ENCODE data around the gene ZBTB20. TPM values are rescaled to one million over a fixed set of nuclear protein-coding genes. Genes with fewer than 3 reads are reported as not detected.

The ZBTB20 gene
- total RNA-seq, 1 experiment from 2014 or later = 7.7 TPM

- no peak for DNase-seq
- no peak overlapping the region for H3K27ac ChIP-seq
- no peaks in the 10 kb centered on the region for H3K9me3 ChIP-seq (replicated peaks)
- H3K4me3 ChIP-seq = no peak overlapping the region
- H3K36me3 ChIP-seq = no peaks in the 10 kb centered on the region
- H3K4me1 ChIP-seq = peaks cover 3% of the 10 kb centered on the region; the same call in 1 of the 2 replicates
- no peaks in the 10 kb centered on the region for H3K27me3 ChIP-seq
These were observed 735.0 kb downstream of the ZBTB20 start for GRCh38 chr3:114411811-114412803.

DNA sequence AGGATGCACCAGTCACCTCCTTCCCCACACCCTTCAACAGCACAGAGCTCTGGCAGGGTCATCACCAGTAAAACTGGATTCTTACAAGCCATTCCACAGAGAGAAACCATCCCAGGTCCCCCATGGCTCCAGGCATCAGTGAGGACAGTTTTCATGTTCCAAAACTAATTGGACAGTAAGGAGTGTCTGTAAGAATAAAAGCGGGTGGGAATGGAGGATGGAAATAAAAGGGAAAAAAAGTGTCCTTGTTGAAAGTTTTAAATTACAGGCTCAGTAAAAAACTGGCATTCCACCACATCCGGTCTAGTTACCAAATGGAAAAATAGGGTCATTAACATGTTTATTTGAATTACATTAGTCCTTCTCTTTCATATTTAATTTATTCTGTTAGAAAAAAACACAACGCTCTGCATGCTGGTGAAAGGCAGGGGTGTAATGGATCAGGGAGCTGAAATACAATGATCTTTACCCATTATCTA lies 735.9 kb downstream of the ZBTB20 start:
- Histone ChIP-seq H3K4me1 (peaks cover 3% of the 10 kb centered on the region; the same call in 1 of the 2 replicates), H3K9me3 (replicated peaks) (no peaks in the 10 kb centered on the region), H3K27ac (no peak overlapping the region), H3K27me3 (no peaks in the 10 kb centered on the region), H3K36me3 (no peaks in the 10 kb centered on the region), H3K4me3 (no peak overlapping the region)
- no peak for DNase-seq

DNA sequence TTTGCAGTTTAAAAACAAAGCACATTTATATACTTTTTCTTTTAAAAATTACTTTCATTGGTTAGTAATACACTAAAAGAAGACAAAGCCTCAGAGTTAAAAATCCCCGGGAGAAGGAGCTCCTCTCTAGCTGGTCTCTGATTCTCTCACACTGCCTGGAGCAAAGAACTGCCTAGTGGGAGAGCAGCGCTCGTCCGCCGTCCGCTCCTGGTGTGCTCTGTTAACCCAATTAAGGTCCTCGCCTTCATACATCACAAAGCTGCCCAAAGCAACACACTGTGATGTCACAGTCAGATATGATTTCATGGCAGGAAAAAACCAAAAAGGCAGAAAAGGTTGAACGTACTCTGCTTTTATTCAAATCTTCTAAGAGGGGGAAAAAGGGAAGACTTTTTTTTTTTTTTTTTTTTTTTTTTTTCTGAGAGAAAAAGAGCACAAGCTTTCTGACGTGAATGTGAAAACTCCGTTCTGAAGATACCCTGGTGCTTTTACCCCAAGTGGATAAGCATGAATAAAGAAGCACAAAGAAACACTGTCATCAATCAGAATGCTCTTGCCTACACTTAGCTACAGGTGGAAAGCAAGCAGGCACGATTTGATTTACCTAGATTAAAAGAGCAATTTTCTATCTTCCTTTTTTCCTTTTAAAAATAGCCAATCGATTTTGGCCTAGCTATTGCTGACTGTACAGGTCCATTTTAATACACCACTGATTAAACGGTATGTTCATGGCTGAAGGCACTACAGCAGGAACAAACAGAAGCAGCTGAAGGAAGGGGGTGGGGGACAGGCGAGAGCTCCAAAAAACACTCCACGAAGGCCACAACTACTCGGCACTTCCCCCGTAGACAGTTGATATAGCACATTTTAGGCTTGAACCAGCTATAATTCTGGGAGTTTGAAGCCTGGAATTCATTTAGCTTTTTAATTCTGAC lies 738.1 kb downstream of the ZBTB20 start:
- Histone ChIP-seq H3K9me3 (replicated peaks) (no peaks in the 10 kb centered on the region), H3K4me3 (peak overlapping the region; percentile 25), H3K27me3 (no peaks in the 10 kb centered on the region), H3K4me1 (peaks cover 11% of the 10 kb centered on the region), H3K36me3 (no peaks in the 10 kb centered on the region), H3K27ac (peak overlapping the region; percentile 52)
- DNase-seq = peak; percentile 61 to 76

DNA sequence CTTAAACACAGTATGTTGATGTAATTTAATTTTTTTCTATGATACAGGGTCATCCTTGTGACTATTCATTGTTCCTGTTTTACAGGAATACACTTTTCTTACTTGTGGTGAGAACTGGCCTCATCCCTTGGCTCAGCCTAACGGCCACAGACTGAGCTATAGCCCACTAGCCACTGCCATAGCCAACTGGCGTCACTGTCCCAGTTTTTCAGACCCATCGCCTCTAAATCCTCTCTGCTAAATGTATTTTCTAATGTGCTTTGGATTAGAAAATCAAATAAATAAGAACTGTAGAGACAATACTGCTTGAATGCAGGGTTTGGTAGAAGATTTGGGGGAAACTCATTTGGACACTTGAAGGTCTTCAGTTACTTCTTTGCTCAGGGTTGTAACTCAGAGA lies 740.2 kb downstream of the ZBTB20 start:
- no peak for DNase-seq
- no peak overlapping the region for H3K4me3 ChIP-seq
- peaks cover 11% of the 10 kb centered on the region for H3K4me1 ChIP-seq
- H3K27ac ChIP-seq = no peak overlapping the region
- H3K36me3 ChIP-seq = no peaks in the 10 kb centered on the region
- no peaks in the 10 kb centered on the region for H3K9me3 ChIP-seq (replicated peaks)
- H3K27me3 ChIP-seq = no peaks in the 10 kb centered on the region

- no peak overlapping the region for H3K27ac ChIP-seq
- peaks cover 11% of the 10 kb centered on the region for H3K4me1 ChIP-seq
- no peaks in the 10 kb centered on the region for H3K9me3 ChIP-seq (replicated peaks)
- H3K36me3 ChIP-seq = no peaks in the 10 kb centered on the region
- no peaks in the 10 kb centered on the region for H3K27me3 ChIP-seq
- no peak for DNase-seq
- H3K4me3 ChIP-seq = no peak overlapping the region
These were observed 740.8 kb downstream of the ZBTB20 start for GRCh38 chr3:114406286-114406685.

- DNase-seq = no peak
- H3K27me3 ChIP-seq = no peaks in the 10 kb centered on the region
- peak overlapping the region; percentile 21; the same call in 1 of the 2 replicates for H3K27ac ChIP-seq
- no peaks in the 10 kb centered on the region for H3K36me3 ChIP-seq
- peaks cover 11% of the 10 kb centered on the region for H3K4me1 ChIP-seq
- no peaks in the 10 kb centered on the region for H3K9me3 ChIP-seq (replicated peaks)
- H3K4me3 ChIP-seq = no peak overlapping the region
These were observed 741.7 kb downstream of the ZBTB20 start for GRCh38 chr3:114405202-114405990.

DNA sequence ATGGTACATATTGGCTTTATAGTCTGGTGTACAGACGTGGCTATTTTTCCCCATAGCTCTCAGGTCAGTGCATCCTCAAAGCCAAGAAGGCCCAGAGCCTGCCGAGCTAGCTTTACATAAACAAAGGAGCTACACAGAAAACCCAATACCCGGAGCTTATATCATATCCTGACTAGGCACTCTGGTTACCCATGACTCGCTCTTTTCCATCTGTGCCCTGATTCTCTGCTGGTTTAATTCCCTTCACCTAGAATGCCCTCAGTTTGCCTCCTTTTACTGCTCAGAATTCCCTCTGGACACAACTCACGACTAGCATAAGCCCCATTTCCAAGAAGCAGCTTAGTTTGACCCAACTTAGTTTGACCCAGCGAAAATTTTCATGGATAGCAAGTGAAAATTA lies 742.5 kb downstream of the ZBTB20 start:
- DNase-seq = peak; percentile 39 to 75
- H3K9me3 ChIP-seq (replicated peaks) = no peaks in the 10 kb centered on the region
- H3K36me3 ChIP-seq = no peaks in the 10 kb centered on the region
- peaks cover 7% of the 10 kb centered on the region; the same call in 1 of the 2 replicates for H3K4me1 ChIP-seq
- H3K27me3 ChIP-seq = no peaks in the 10 kb centered on the region
- H3K27ac ChIP-seq = peak overlapping the region; percentile 21
- no peak overlapping the region for H3K4me3 ChIP-seq

GRCh38 chr3:114402838-114403237 lies 744.2 kb downstream of the ZBTB20 start:
- Histone ChIP-seq H3K4me1 (peaks cover 7% of the 10 kb centered on the region; the same call in 1 of the 2 replicates), H3K4me3 (no peak overlapping the region), H3K27me3 (no peaks in the 10 kb centered on the region), H3K27ac (no peak overlapping the region), H3K36me3 (no peaks in the 10 kb centered on the region), H3K9me3 (replicated peaks) (no peaks in the 10 kb centered on the region)
- no peak for DNase-seq

- Histone ChIP-seq H3K36me3 (no peaks in the 10 kb centered on the region), H3K9me3 (replicated peaks) (no peaks in the 10 kb centered on the region), H3K27ac (no peak overlapping the region), H3K4me1 (peaks cover 7% of the 10 kb centered on the region; the same call in 1 of the 2 replicates), H3K27me3 (no peaks in the 10 kb centered on the region), H3K4me3 (no peak overlapping the region)
- DNase-seq = no peak
These were observed 745.7 kb downstream of the ZBTB20 start for GRCh38 chr3:114401346-114401745.

DNA sequence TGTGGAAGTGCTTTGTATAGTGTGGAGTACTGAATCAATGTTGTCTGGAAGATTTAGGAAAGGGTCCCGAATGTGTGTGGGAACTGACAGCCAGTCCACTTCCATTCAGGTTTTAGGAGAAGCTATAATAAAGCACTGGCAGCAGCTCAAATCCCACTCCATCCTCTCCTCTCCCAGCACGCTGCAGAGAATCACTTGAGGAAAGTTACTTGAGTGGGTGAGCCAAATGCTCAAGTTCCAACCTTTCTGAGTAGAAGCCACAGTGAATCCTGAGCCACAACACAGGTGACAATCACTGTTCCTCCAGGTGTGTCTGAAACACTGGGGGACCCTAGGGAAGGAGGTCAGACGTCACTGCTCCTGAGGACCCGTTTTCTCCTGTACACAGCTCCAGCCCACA lies 746.7 kb downstream of the ZBTB20 start:
- Histone ChIP-seq H3K36me3 (no peaks in the 10 kb centered on the region), H3K27me3 (no peaks in the 10 kb centered on the region), H3K4me1 (peaks cover 7% of the 10 kb centered on the region; the same call in 1 of the 2 replicates), H3K4me3 (no peak overlapping the region), H3K27ac (no peak overlapping the region), H3K9me3 (replicated peaks) (no peaks in the 10 kb centered on the region)
- no peak for DNase-seq

DNA sequence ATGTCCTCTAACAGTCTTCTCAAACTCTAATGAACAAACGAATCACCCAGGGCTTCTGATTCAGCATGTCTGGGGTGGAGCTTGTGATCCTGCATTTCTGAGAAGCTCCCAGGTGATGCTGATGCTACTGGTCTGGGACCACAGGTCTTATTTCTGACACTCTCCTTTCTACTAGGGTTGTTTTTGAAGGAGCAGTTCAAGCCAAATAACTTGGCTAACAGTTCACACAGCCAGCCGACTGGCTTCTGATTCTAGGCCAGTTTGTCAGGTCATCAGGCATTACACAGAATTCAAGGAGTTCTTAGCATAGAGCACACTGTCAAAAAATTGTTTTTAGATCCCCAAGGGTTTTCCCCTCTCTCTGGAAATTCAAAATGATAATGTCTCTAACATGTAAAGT lies 752.5 kb downstream of the ZBTB20 start:
- no peaks in the 10 kb centered on the region for H3K36me3 ChIP-seq
- no peaks in the 10 kb centered on the region for H3K4me1 ChIP-seq
- no peaks in the 10 kb centered on the region for H3K27me3 ChIP-seq
- no peak for DNase-seq
- no peak overlapping the region for H3K4me3 ChIP-seq
- H3K9me3 ChIP-seq (replicated peaks) = no peaks in the 10 kb centered on the region
- H3K27ac ChIP-seq = no peak overlapping the region

- no peak for DNase-seq
- Histone ChIP-seq H3K27ac (no peak overlapping the region), H3K36me3 (no peaks in the 10 kb centered on the region)
These were observed 753.6 kb downstream of the ZBTB20 start for GRCh38 chr3:114393367-114394072.

DNA sequence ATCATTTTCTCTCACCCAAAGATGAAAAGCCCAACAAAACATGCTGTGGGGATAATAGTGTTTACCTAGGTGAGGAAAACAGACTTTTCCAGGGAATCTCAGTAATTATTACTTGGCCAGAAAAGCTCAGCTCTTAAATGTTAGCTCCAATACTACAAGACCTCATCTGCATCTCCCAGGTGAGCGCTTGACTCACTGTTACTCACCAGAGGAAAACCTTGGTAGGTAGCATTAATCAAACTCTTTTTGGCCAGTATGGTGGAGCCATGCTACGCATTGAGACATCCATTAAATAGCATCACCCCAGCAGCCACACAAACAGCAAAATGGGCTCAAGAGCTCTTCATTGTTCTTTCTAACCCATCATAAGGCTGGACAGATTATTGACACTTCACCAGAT lies 754.3 kb downstream of the ZBTB20 start:
- Histone ChIP-seq H3K4me1 (no peaks in the 10 kb centered on the region), H3K4me3 (no peak overlapping the region)
- no peak for DNase-seq

More at GRCh38 chr3:114393367-114394072, 753.6 kb downstream of the ZBTB20 start:
- Histone ChIP-seq H3K9me3 (replicated peaks) (no peaks in the 10 kb centered on the region), H3K4me3 (no peak overlapping the region), H3K27me3 (no peaks in the 10 kb centered on the region), H3K4me1 (no peaks in the 10 kb centered on the region)

More for the DNA sequence above, 754.3 kb downstream of the ZBTB20 start:
- Histone ChIP-seq H3K27me3 (no peaks in the 10 kb centered on the region), H3K36me3 (no peaks in the 10 kb centered on the region), H3K27ac (no peak overlapping the region), H3K9me3 (replicated peaks) (no peaks in the 10 kb centered on the region)
